HG03097 (cell line): ENCODE data around the gene SORL1.

Experiments used
- ATAC-seq: cut with Tn5 transposase; IDR thresholded peaks from one replicate; pipeline ENCODE4 v1.9.1; 2021; ENCODE audit not compliant: unreplicated experiment, low FRiP score

The SORL1 gene

DNA sequence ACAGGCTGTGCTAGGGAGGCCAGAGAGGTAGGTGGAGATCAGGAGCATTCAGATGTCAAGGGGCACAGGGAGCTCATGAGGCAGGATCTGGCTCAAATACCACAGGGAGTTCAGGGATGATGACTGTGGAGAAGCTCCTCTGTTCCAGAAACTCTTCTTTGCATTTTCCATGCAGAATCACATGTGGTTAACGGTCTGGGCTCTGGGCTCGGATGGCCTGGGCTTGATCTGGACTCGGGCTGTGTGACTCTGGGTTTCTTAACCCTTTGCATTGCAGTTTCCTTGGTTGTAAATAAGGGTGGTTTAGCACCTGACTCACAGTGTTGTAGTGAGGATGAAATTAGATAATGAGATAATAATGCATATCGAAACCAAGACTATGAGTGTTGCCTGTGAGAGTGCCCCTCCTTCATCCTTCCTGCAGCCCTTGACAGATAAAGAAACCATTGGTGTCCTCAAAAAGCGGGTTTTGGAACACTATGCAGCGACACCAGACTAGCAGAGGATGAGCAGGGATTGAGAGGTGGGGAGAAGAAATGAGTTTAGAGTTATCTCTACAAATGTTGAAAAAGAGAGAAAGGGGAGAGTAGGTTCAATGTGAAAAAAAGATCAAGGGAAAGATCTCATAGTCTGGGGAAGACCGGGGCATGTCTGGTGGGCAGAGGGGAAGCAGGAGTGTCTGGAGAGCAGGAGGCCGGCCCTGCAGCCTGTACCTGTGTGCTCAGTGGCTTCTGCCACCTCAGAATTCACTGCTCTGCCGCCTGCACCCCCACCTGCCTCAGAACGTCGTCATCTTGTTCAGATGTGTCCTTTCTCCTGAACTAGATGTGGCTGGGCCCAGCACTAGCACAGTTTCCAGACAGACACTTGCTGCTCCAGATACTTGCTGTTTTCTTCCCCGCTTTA, 198.5 kb downstream of the SORL1 start:
- no peak for ATAC-seq

DNA sequence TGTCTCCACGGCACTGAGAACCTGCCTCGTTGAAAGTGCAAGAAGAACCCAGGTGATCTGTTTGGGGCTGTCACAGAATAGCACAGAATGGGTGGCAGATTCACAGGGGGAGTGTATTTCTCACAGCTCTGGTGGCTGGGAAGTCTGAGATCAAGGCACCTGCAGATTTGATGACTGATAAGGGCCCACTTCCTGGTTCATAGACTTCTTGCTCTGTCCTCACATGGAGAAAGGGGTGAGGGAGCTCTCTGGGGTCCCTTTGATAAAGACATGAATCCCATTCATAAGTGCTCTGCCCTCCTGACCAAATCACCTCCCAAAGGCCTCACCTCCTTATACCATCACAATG, 199.1 kb downstream of the SORL1 start:
- ATAC-seq, result no peak

DNA sequence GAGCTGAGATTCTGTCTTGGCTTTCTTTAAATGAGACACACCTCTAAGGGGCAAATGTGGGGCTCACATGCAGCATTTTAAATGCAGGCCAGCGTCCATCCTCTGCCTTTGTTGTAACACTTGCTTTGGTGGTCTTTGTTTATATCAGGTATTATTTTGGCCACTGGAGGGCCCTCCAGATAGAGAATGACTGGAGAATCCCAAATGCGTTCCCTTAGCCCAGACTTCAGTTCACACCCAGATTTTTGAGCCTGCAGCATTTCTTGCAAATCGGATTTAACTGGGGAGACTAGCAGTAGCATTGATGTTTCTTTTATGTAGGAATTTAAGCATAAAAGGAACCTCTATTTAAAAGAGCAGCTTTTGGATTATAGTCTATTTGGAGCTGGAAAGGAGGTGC, 200.9 kb downstream of the SORL1 start:
- ATAC-seq, result no peak

DNA sequence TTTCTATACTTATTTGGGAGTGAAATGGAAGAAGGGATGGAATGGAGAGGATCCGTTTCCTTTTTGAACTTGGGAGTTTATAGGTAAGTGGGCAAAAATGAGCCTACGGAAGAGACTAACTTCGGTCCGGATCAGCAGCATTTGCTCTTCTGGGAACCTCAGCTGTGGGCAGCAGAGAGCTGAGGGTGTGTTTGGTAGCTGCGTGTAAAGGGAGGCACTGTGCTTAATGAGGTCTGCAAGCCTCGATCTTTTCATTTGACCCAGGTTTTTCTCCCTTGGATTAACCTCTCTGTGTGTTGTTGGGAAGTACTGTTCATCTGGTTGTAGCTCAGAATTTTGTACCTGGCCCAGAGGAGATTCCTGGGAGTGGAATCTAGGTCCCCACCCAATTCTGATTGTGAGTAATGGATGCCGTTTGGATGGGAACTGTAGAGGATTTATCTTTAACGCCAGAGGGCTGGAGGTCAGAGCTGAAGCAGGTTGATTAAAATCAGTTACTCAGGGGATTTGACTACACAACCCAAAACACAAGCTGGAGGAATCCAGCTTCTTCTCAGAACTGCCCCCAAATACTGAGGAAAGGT, 202.2 kb downstream of the SORL1 start:
- ATAC-seq, result no peak

DNA sequence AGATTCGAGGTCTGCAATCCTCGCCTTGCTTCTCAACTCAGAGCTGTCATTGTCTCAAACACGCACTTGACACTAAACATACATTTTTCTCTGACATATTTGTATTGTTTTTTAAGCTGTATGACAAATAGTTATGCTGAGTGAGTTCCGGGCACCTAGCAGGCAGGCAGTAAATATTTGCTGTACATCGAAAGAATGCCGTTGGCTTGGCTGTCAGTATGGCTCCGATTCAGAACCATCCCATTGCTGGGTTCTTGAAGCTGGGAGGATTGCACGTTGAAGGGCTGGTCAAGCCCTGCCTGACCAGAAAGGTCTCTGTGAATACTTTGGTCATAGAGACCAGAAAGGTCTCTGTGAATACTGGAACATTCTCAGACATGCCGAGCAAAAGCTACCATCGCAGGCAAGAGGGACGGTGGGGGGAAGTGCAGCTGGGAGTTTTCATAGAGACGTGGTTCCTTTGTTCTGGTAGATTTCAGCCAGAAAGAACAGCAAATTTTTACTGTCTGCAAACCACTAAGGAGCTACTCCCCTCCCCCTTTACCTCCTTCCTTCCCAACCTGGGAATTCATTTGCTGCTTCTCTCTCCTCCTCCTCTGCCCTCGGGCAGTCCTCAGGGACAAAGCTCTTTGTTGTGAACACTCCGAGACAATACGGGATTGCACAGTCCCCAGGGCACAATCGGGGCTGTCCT, 202.9 kb downstream of the SORL1 start:
- ATAC-seq, result no peak

DNA sequence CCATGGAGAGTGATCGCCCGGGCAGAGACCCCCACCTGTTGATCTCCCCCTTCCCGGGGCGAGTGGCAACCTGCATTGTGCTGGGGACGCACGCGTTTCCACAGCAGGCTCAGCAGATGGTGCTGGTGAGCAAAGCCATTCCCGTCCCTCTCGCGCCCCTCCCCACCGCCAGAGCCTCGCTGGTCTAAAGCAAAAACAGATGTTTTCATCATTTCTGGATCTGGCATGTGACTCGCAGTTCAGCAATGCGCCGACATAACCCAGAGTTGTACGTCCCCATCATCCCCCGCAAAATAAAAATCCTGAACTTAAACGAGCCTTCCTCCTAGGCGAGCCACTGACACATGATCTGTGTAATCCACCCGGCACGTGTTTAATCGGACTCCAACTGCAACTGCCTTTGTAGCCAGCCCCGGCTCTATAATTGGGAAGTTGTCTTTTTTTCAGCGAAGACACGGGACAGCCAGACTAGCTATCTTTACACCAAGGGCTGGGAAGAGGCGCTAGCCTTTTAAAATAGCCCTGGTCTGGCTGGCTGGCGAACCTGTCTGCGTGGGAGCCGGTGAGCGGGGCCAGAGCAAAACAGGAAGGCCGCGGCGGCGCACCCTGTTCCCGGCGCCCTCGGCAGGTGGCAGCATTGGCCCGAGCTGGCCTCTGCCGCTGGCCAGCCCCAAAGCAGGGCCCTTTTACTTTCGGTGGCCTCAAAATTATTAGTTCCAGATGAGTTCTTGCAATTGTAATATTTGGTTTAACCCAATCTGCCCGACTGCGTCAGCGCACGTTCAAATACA, 203.6 kb downstream of the SORL1 start:
- peak; percentile 75 for ATAC-seq

DNA sequence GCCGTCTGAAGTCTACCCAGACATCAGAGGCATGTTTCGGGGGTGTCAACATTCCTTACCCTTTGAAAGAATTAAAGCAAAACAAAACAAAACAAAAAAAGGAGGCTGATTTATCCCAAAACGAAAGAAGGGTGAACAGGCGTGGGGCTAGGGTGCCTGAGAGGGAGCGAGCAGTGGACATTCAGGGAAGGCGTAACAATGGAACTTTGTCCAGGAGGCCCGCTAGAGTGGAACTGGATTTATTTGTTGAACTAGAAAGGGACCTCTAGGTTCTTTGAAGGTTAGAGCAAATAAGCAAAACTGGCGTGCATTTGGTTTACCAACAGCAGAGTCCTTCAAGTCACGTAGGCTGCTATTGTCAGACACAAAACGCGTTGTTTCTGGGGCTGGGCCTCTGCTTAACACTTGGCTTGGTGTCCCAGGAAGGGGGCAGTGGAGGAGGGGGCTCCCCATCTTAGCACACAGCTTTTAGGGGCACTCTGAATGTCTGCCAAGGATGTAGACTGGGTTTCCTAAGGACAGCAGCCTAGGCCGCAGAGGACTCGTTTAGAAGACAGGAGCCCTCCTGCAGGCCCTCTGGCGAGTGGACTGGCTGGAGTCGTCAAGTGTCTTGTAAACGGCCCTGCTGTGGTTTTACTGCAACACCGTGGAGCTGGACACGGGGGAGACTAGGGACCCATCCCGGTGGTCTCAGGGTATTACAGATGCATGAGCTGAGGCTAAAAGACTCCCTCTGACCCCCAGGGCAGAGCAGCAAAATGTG, 204.4 kb downstream of the SORL1 start:
- no peak for ATAC-seq

DNA sequence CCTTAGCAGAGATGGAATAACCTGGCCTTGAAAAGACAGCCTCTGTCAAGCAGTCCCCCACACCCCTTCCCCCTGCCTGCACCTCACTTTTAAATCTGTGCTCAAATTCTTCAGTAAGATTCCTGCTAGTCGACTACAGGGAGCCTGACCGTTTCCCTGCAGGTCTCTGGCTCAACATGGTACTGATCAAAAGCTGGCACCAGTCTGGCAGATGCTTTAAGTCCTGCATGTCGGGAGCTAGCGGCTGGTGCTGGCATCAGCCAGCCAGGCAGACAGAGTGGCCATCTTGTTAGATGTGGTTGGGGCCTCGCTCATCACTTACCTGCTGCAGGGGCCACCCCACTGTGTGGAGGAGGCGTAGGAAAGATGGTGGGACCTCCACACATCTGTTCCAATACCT, 205.0 kb downstream of the SORL1 start:
- ATAC-seq, result no peak

DNA sequence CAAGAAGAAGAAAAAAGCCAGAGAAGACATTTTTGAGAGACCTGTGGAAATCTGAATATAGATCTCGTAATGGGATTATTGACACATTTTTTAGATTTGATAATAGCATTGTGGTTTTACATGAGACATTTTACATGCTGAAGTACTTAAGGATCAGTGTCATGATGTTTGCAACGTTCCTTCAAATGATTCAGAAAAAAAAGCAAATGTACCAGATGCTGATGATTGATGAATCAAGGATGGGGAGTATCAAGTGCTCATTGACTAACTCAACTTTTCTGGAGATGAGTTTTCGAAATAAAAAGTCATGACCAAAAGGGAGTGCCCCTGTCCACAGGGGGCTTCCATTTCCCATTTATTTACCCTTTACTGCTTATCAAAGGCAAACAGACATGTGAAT, 207.7 kb downstream of the SORL1 start:
- no peak for ATAC-seq

DNA sequence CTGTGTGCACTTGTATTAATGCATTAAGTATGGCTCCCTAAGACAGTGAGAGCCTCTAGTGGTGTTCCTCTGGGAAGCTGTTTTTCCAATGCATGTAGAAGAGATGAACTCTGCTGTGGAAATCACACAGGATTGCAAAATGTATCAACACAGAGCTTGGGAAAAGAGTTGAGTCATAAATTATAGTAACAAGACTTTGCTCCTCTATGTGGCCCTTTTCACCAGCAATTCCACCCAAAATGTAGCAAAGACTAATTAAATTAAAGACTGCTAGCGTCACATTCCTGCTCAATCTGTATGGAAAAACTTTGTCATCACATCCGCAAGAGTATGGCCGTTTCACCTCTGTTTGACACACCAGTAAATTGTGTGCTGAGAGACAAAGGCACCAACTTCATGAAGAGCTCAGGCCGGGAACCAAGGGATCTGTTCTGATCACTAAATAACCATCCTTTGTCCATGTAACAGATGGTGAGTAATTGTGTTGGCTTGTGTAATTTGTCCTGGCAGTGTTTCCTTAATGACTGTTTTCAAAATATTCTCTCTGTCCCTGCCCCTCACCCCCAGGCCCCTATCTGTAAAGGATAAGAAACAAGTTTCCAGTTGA, 209.9 kb downstream of the SORL1 start:
- no peak for ATAC-seq

DNA sequence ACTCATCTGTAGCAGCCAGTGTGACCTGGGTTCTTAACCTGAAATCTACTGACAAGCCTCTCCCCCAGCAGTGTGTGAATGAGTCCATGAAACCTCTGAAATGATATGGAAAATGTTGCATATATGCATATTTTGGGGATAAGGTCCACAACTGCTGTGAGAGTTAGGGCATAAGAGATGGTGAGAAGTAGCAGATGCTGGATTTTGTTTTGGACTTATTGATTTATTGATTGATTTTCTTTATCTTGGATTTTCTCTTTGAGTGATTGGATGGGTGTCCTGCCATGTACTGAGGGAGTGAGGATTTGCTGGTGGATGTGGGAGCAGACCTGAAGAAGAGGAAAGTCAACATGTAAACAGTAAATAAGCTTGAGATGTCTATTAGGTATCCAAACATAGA, 212.0 kb downstream of the SORL1 start:
- no peak for ATAC-seq

DNA sequence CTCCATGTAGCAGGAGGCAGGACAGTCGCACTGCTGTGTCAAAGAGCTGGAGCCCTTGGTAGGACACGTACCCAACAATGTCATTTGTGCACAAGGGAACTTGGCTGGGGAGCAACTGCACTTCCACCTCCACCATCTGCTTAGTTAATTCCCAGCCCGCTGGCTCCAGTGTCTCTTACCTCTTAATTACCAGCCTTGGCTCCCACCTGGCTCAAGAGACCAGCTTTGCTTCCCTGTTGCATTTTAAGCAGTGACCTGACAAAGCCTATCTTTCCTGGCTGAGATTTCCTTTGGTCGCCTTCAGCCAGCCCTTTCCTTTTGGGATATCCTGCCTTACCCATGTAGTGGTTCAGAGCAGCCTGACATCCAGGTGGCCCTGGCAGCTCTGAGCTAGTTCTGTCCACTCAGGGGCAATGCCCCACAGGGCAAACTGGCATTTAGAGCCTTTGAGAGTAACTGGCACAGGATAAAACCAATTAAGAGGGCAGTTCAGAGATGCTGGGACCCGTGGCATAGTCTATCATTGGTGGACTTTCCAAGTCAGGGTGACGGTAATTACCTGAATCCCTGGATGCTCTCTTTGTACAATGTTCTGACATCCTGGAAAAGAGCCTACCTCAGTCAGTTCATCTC, 213.2 kb downstream of the SORL1 start:
- no peak for ATAC-seq

DNA sequence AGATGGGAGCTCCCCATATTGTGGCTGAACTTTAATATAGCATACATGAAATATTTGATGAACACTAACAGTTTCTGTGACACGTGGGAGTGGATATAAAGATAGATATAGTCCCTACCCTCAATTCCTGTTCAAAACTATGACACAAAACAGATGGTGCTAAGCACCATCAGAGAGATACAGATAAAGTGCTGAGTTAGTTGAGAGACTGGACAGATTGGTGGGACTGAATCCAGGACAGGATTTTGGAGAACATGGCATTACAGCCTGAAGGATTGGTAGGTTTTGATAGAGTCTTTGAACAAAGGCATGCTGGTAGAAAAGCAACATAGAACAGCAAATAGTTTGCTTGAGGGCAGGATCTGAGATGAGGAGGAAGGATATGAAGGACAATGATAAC, 215.7 kb downstream of the SORL1 start:
- ATAC-seq, result no peak

DNA sequence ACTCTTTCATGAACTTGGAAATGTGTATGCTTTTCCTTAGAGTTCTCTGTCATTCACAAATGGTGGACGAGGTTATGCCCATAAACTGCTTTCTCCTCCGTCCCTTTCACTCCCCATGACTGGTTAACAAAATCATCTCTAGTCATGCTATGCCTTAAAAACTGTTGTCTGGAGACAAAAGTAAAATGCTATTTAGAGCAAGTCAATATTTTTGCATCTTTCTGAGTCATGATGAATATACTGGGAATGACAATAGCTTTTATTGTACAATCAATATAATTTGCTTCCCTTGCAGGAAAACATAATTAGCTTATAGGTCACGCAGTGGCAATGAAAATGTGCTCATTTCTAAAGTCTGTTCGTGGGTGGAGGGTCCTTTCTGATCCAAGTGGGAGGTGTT, 217.3 kb downstream of the SORL1 start:
- no peak for ATAC-seq

DNA sequence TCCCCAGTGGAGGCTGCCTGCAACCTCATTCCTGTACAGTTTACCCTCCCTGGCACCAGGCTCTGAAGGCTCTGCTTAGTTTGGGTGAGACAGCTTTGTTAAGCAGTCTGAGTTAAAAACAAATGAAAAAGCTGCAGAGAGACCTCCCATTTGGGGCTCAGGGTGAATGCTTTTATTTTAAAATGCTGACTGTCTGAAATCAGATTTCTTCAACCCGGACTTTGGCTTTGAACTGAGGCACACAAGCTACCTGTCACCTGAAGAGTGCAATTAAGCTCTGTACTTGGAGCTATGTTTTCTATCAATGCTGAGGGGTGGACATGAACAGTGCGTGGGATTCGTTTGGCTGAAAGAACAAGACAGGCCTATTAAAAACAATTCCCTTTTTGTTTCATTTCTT, 218.2 kb downstream of the SORL1 start:
- ATAC-seq, result no peak

DNA sequence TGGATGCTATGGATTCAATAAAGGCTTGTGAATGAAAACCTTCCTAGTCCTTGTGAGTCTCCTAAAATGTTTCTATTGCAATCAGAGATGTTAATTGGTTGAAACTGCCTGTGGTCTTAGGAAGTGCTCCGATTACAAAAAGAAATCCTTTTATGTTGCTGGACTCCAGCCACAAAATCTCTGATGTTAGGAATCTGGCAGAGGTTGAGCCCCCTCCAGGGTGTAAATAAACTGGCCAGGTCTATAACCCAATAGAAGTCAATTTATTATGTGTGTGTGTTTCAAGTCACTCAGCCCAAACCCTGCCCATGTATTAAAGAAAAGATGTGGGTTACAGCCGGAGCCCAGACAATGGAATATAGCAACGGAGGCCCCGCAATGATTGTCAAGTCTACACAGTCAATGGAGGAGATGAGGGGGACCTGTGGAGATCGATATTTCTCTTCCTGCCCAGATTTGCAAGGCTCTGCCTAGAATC, 218.7 kb downstream of the SORL1 start:
- ATAC-seq, result no peak

DNA sequence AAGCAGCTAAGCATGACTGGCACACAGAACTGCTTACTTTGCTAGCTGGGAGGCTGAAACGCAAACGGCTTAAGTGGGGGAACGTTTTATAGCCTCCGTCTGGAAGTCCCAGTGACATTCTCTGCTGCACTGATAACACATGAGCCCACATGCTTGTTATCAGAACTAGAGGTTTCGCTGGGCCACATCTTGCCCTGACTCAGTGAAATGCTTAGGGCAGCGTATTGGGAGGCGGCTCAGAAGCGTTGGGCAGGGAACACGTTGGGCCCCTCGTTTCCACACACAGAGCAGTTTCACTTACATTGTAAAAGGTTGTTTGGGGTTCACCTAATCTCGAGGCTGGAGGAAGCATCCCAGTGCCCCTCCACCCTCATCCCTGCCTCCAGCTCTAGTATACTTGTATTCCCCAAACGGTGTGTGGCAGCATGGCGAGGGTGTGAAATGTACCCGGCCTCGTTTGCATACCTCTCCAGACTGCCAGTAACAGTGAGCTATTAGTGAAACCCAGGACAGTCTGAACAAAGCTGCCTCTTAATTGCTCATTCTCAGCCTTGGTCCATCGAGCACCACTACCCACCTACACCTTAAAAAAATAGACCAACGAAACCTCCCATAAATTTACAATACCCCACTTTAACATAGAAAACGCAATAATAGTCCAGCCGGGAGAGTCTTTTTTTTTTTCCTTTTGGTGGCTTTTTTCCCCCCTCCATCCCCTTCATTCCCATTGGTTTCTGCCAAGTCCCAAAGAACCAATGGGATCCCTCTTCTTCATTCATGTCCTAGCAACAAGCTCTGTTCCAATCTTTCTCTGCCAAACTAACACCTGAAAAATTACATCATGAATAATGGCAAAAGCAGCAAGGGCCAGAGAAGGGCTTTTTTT, 219.4 kb downstream of the SORL1 start:
- no peak for ATAC-seq
